ENCODE results near the gene TMEM212.

GRCh38 chr3:171810629-171811294 is 32.4 kb upstream of the TMEM212 start:
- TF ChIP-seq CTCF (IDR thresholded peaks at IDR 0.05; ENCODE audit: insufficient read depth, low read length) = no peak
- TF ChIP-seq POLR2AphosphoS5 (IDR thresholded peaks at IDR 0.05; ENCODE audit: low read depth) = no peak
- no peak for TF ChIP-seq GABPA (IDR thresholded peaks at IDR 0.05; ENCODE audit: low read depth)
